ENCODE measurements around the gene PRDM11. TPM values are rescaled to one million over a fixed set of nuclear protein-coding genes. Genes with fewer than 3 reads are reported as not detected.
"Not testable (repeated sequence)": the region's sequence is repeated elsewhere in the genome, so short reads cannot be mapped to it uniquely, and the experiment has no call there.

The PRDM11 gene
- total and polyA plus RNA-seq, 2 donors from 2014 or later: 2.9 to 22.5 TPM

- DNase-seq (no peak), FAIRE-seq (no peak)
- TF ChIP-seq CTCF (IDR thresholded peaks at IDR 0.05; ENCODE audit: borderline replicate concordance, extremely low read depth, insufficient read depth): no peak
- Histone ChIP-seq H3K36me3 (ENCODE audit: control insufficient read depth in 2 of 3, insufficient read depth in 3 of 3, low read length in 3 of 3) (no peaks in the 10 kb centered on the region), H3K4me3 (ENCODE audit: low read length in 3 of 3) (no peak overlapping the region), H3K9ac (ENCODE audit: low read length in 3 of 3) (no peak overlapping the region), H3K27ac (ENCODE audit: low read depth in 2 of 2, low read length in 2 of 2) (no peak overlapping the region), H3K27me3 (ENCODE audit: control insufficient read depth, insufficient read depth, low read length) (no peaks in the 10 kb centered on the region), H3K4me1 (ENCODE audit: control insufficient read depth in 2 of 3, insufficient read depth in 2 of 3, low read depth in 1 of 3, low read length in 3 of 3) (no peaks in the 10 kb centered on the region), H3K9me3 (ENCODE audit: control insufficient read depth in 2 of 3, insufficient read depth in 1 of 3, low read length in 3 of 3) (no peaks in the 10 kb centered on the region)
- intact Hi-C loops (cut with DNase I): loop anchor here (5.0 to 10.0 kb wide), 2 partner anchors 181 to 218 kb away; no protein-coding TSS in a partner anchor
These were observed 32.6 kb upstream of the PRDM11 start for GRCh38 chr11:45113807-45114206.

- H3K9ac ChIP-seq (ENCODE audit: low read length in 3 of 3); H3K27me3 ChIP-seq (ENCODE audit: control insufficient read depth, insufficient read depth, low read length); DNase-seq; H3K4me1 ChIP-seq (ENCODE audit: control insufficient read depth in 2 of 3, insufficient read depth in 2 of 3, low read depth in 1 of 3, low read length in 3 of 3); intact Hi-C loops (cut with DNase I); H3K27ac ChIP-seq (ENCODE audit: low read depth in 2 of 2, low read length in 2 of 2); H3K36me3 ChIP-seq (ENCODE audit: control insufficient read depth in 2 of 3, insufficient read depth in 3 of 3, low read length in 3 of 3); H3K4me3 ChIP-seq (ENCODE audit: low read length in 3 of 3); FAIRE-seq; H3K9me3 ChIP-seq (ENCODE audit: control insufficient read depth in 2 of 3, insufficient read depth in 1 of 3, low read length in 3 of 3): not testable (repeated sequence)
These were observed 18.6 kb upstream of the PRDM11 start for GRCh38 chr11:45127836-45128235.

- Histone ChIP-seq H3K27ac (ENCODE audit: low read depth in 2 of 2, low read length in 2 of 2) (no peak overlapping the region), H3K27me3 (ENCODE audit: control insufficient read depth, insufficient read depth, low read length) (peaks cover 2% of the 10 kb centered on the region), H3K9me3 (ENCODE audit: control insufficient read depth in 2 of 3, insufficient read depth in 1 of 3, low read length in 3 of 3) (no peaks in the 10 kb centered on the region), H3K4me3 (ENCODE audit: low read length in 3 of 3) (no peak overlapping the region), H3K4me1 (ENCODE audit: control insufficient read depth in 2 of 3, insufficient read depth in 2 of 3, low read depth in 1 of 3, low read length in 3 of 3) (no peaks in the 10 kb centered on the region), H3K9ac (ENCODE audit: low read length in 3 of 3) (no peak overlapping the region), H3K36me3 (ENCODE audit: control insufficient read depth in 2 of 3, insufficient read depth in 3 of 3, low read length in 3 of 3) (no peaks in the 10 kb centered on the region)
- DNase-seq (no peak), FAIRE-seq (no peak)
- no peak for TF ChIP-seq CTCF (IDR thresholded peaks at IDR 0.05; ENCODE audit: borderline replicate concordance, extremely low read depth, insufficient read depth)
- intact Hi-C loops (cut with DNase I): no loop called here
These were observed 12.6 kb upstream of the PRDM11 start for GRCh38 chr11:45133878-45134277.

GRCh38 chr11:45141171-45141570, 5.3 kb upstream of the PRDM11 start:
- FAIRE-seq: no peak
- Histone ChIP-seq H3K27me3 (ENCODE audit: control insufficient read depth, insufficient read depth, low read length) (peaks cover 2% of the 10 kb centered on the region), H3K36me3 (ENCODE audit: control insufficient read depth in 2 of 3, insufficient read depth in 3 of 3, low read length in 3 of 3) (no peaks in the 10 kb centered on the region), H3K9ac (ENCODE audit: low read length in 3 of 3) (no peak overlapping the region), H3K9me3 (ENCODE audit: control insufficient read depth in 2 of 3, insufficient read depth in 1 of 3, low read length in 3 of 3) (no peaks in the 10 kb centered on the region), H3K4me3 (ENCODE audit: low read length in 3 of 3) (no peak overlapping the region), H3K27ac (ENCODE audit: low read depth in 2 of 2, low read length in 2 of 2) (no peak overlapping the region), H3K4me1 (ENCODE audit: control insufficient read depth in 2 of 3, insufficient read depth in 2 of 3, low read depth in 1 of 3, low read length in 3 of 3) (peaks cover 0 to 6% (median 0%) of the 10 kb centered on the region in 3 donors)
- intact Hi-C loops (cut with DNase I): no loop called here
- DNase-seq: no peak
- TF ChIP-seq CTCF (IDR thresholded peaks at IDR 0.05; ENCODE audit: borderline replicate concordance, extremely low read depth, insufficient read depth): no peak
